ENCODE data around the gene PXN.
A peak's percentile ranks its signal among the peaks of the same experiment; 100 is the strongest.

The PXN gene

DNA sequence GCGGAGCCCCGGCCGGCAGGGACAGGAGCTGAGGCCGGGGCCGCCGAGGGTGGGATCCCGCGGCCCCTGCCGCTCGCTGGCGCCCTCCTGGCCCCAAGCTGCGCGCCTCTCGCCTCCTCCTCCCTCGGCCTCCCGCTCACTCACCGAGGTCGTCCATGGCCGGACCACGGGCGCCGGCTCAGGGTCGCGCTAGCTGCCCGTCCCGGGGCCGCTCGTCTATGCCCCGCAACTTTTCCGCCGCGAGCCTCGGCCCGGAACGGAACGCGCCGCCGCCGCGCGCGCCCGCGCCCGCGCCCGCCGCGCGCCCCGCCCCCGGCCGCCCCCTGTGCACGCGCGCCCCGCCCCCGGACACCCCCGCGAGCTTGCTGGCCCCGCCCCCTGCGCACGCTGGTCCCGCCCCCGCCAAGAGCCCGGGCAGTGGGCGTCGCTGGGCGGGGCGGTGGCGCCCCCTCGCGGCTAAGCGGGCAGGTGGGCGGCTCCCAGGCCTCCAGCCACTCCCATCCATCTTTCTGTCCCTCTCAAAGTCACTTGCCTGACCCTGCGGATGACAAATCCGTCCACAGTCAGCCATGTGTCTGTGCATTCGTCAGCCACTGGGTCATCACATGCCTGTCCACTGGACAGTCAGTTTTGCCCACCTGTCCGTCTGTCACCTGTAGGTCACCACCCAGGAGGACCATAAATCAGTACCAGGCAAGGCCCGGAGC, at the start of gene PXN (continued):
- TF ChIP-seq ZNF677 (tag by site-specific recombination; IDR thresholded peaks at IDR 0.05) (no peak), ZSCAN5A (tag by site-specific recombination; IDR thresholded peaks at IDR 0.05) (no peak), ZNF558 (tag by site-specific recombination; IDR thresholded peaks at IDR 0.05) (no peak), ZNF654 (tag by site-specific recombination; IDR thresholded peaks at IDR 0.05; ENCODE audit: low read depth) (peak; percentile 54), SALL2 (tag by site-specific recombination; IDR thresholded peaks at IDR 0.05; ENCODE audit: borderline replicate concordance) (no peak), ZNF223 (tag by site-specific recombination; IDR thresholded peaks at IDR 0.05) (no peak), ZBTB20 (tag by site-specific recombination; IDR thresholded peaks at IDR 0.05) (peak; percentile 94), SP3 (tag by site-specific recombination; IDR thresholded peaks at IDR 0.05) (peak; percentile 80), ZBTB10 (tag by site-specific recombination; IDR thresholded peaks at IDR 0.05) (no peak), EGR2 (tag by site-specific recombination; IDR thresholded peaks at IDR 0.05; ENCODE audit: low read depth) (peak; percentile 73; the same call in 1 of the 2 replicates), ZBTB17 (tag by site-specific recombination; IDR thresholded peaks at IDR 0.05) (peak; percentile 34; the same call in 1 of the 2 replicates), SCRT1 (tag by site-specific recombination; IDR thresholded peaks at IDR 0.05; ENCODE audit: borderline replicate concordance) (peak; percentile 85)
- TF ChIP-seq, protein P1, sequence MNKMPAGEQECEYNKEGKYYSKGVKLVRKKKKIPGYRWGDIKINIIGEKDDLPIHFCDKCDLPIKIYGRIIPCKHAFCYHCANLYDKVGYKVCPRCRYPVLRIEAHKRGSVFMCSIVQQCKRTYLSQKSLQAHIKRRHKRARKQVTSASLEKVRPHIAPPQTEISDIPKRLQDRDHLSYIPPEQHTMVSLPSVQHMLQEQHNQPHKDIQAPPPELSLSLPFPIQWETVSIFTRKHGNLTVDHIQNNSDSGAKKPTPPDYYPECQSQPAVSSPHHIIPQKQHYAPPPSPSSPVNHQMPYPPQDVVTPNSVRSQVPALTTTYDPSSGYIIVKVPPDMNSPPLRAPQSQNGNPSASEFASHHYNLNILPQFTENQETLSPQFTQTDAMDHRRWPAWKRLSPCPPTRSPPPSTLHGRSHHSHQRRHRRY (tag by site-specific recombination; IDR thresholded peaks at IDR 0.05), result no peak
- TF ChIP-seq, protein P2, sequence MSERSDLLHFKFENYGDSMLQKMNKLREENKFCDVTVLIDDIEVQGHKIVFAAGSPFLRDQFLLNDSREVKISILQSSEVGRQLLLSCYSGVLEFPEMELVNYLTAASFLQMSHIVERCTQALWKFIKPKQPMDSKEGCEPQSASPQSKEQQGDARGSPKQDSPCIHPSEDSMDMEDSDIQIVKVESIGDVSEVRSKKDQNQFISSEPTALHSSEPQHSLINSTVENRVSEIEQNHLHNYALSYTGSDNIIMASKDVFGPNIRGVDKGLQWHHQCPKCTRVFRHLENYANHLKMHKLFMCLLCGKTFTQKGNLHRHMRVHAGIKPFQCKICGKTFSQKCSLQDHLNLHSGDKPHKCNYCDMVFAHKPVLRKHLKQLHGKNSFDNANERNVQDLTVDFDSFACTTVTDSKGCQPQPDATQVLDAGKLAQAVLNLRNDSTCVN (tag by site-specific recombination; optimal IDR thresholded peaks at IDR 0.05), result peak; percentile 63
- TF ChIP-seq, protein P3, sequence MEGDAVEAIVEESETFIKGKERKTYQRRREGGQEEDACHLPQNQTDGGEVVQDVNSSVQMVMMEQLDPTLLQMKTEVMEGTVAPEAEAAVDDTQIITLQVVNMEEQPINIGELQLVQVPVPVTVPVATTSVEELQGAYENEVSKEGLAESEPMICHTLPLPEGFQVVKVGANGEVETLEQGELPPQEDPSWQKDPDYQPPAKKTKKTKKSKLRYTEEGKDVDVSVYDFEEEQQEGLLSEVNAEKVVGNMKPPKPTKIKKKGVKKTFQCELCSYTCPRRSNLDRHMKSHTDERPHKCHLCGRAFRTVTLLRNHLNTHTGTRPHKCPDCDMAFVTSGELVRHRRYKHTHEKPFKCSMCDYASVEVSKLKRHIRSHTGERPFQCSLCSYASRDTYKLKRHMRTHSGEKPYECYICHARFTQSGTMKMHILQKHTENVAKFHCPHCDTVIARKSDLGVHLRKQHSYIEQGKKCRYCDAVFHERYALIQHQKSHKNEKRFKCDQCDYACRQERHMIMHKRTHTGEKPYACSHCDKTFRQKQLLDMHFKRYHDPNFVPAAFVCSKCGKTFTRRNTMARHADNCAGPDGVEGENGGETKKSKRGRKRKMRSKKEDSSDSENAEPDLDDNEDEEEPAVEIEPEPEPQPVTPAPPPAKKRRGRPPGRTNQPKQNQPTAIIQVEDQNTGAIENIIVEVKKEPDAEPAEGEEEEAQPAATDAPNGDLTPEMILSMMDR (tag by site-specific recombination; IDR thresholded peaks at IDR 0.05), result peak; percentile 69
- TF ChIP-seq, protein P4, sequence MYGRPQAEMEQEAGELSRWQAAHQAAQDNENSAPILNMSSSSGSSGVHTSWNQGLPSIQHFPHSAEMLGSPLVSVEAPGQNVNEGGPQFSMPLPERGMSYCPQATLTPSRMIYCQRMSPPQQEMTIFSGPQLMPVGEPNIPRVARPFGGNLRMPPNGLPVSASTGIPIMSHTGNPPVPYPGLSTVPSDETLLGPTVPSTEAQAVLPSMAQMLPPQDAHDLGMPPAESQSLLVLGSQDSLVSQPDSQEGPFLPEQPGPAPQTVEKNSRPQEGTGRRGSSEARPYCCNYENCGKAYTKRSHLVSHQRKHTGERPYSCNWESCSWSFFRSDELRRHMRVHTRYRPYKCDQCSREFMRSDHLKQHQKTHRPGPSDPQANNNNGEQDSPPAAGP (tag by site-specific recombination; IDR thresholded peaks at IDR 0.05), result no peak; the same call in 1 of the 2 replicates
- TF ChIP-seq, protein P5, sequence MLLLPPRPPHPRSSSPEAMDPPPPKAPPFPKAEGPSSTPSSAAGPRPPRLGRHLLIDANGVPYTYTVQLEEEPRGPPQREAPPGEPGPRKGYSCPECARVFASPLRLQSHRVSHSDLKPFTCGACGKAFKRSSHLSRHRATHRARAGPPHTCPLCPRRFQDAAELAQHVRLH (tag by site-specific recombination; IDR thresholded peaks at IDR 0.05), result no peak

Measured in HEK293 (cell line).